Measurements from ENCODE around the gene LIPH. TPM values are rescaled to one million over a fixed set of nuclear protein-coding genes. Genes with fewer than 3 reads are reported as not detected.

The LIPH gene
- total and polyA plus RNA-seq, 10 of the 15 experiments (the other 5 are each of a cell fraction or from before 2014, with no cell fraction given), result 2.2 to 11.1 (median 5.4) TPM

GRCh38 chr3:185583925-185584324 lies 31.5 kb upstream of the LIPH start:
- ATAC-seq, result no peak
- peaks cover 18% of the 10 kb centered on the region for H3K4me1 ChIP-seq (ENCODE audit: control insufficient read depth, insufficient read depth, low read length)
- H3K79me2 ChIP-seq (ENCODE audit: control insufficient read depth, insufficient read depth, low read length), result peaks cover 16% of the 10 kb centered on the region
- no peak overlapping the region for H3K4me3 ChIP-seq
- no peaks in the 10 kb centered on the region for H4K20me1 ChIP-seq (ENCODE audit: control insufficient read depth, insufficient read depth)
- H3K4me2 ChIP-seq (ENCODE audit: control insufficient read depth, insufficient read depth), result no peak overlapping the region
- BruUV-seq (replicated peaks), result no TSS peak
- intact Hi-C loops (cut with micrococcal nuclease; ENCODE audit: unreplicated experiment) (no loop called here), in situ Hi-C loops (cut with MboI) (no loop called here)
- ChIA-PET POLR2A (no interaction called here), SMC1A (ENCODE audit: uncharacterized antibody, unreplicated experiment) (no interaction called here), RAD21 (ENCODE audit: unreplicated experiment) (interaction anchor here (0.6 kb wide), 1 partner anchor 43 kb away, joined by 4 read pairs; no protein-coding TSS in a partner anchor), CTCF (interaction anchor here (1.0 kb wide), 2 partner anchors 9 to 76 kb away, joined by 3 to 4 read pairs; no protein-coding TSS in a partner anchor)
- no peaks in the 10 kb centered on the region for H3K9me3 ChIP-seq (replicated peaks; ENCODE audit: control insufficient read depth, insufficient read depth, low read length)
- H2AFZ ChIP-seq (ENCODE audit: control insufficient read depth, low read depth, low read length), result no peak overlapping the region
- no peaks in the 10 kb centered on the region for H3K36me3 ChIP-seq (ENCODE audit: control insufficient read depth in 2 of 2, insufficient read depth in 2 of 2, low read length in 1 of 2)
- no peak for FAIRE-seq
- TF ChIP-seq BCL11A (IDR thresholded peaks at IDR 0.05; ENCODE audit: low read depth, low read length) (no peak), HCFC1 (IDR thresholded peaks at IDR 0.05; ENCODE audit: low read length) (no peak), IKZF1 (conservative IDR thresholded peaks at IDR 0.05) (no peak), POLR2AphosphoS5 (IDR thresholded peaks at IDR 0.05; ENCODE audit: low read length) (no peak), SMARCA5 (IDR thresholded peaks at IDR 0.05) (no peak), ZNF622 (IDR thresholded peaks at IDR 0.05) (no peak), MXI1 (IDR thresholded peaks at IDR 0.05; ENCODE audit: low read depth, low read length) (no peak), RCOR1 (conservative IDR thresholded peaks at IDR 0.05; ENCODE audit: low read depth, low read length) (no peak), CUX1 (IDR thresholded peaks at IDR 0.05; ENCODE audit: insufficient replicate concordance, low read depth, low read length) (no peak), ZSCAN29 (IDR thresholded peaks at IDR 0.05) (no peak), KLF5 (IDR thresholded peaks at IDR 0.05; ENCODE audit: partially characterized antibody) (no peak), ZBTB33 (IDR thresholded peaks at IDR 0.05) (no peak), SMC3 (IDR thresholded peaks at IDR 0.05; ENCODE audit: borderline replicate concordance, low read length) (no peak), JUND (IDR thresholded peaks at IDR 0.05; ENCODE audit: low read depth, low read length) (no peak), ZNF207 (IDR thresholded peaks at IDR 0.05; ENCODE audit: borderline replicate concordance) (no peak), RB1 (IDR thresholded peaks at IDR 0.05; ENCODE audit: borderline replicate concordance) (no peak), HDAC2 (IDR thresholded peaks at IDR 0.05) (no peak), MEF2A (IDR thresholded peaks at IDR 0.05; ENCODE audit: insufficient read depth, low read depth, low read length) (no peak), MEF2B (IDR thresholded peaks at IDR 0.05; ENCODE audit: partially characterized antibody, poor library complexity, severe bottlenecking) (no peak), STAT1 (conservative IDR thresholded peaks at IDR 0.05) (no peak)
- no peak overlapping the region for H3K9ac ChIP-seq (ENCODE audit: control insufficient read depth, insufficient read depth, low read length)
- H3K27ac ChIP-seq (ENCODE audit: control insufficient read depth, insufficient read depth), result no peak overlapping the region
- no peaks in the 10 kb centered on the region for H3K27me3 ChIP-seq (replicated peaks in 1 of 2; ENCODE audit: control insufficient read depth in 2 of 2, insufficient read depth in 2 of 2, low read length in 1 of 2)
- 94% methylated on average over 6 of the region's 6 CpGs for WGBS (ENCODE audit: insufficient coverage, insufficient replicate concordance, low lambda C conversion rate, missing lambda C conversion rate)
- no peak for DNase-seq (ENCODE audit: low read depth, low spot score)

Measured in GM12878 (cell line).